ENCODE measurements around the gene POU2F3. TPM values are rescaled to one million over a fixed set of nuclear protein-coding genes. Genes with fewer than 3 reads are reported as not detected.
"Not testable (repeated sequence)": the region's sequence is repeated elsewhere in the genome, so short reads cannot be mapped to it uniquely, and the experiment has no call there.

The POU2F3 gene
- total RNA-seq, 1 experiment from 2014 or later, result 2.6 TPM

DNA sequence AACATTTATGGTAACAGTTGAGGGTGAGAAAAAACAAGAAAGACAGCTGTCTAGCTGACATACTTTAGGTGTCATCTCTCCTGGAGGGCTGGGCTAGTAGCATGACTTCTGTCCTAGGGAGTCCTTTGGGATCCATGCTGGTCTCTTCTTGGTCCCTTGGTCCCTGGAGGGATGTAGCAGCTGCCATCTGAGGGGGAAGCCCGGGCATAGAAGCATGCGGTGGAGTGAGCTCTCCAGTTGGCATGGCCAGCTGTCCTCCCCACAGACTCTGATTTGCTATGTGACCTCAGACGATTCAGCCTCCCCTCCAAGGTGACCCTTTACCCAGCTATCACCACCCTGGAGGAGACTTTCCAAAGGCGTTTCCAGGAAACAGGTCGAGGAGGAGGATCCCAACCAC is 28.7 kb downstream of the POU2F3 start:
- H3K9me3 Mint-ChIP-seq (ENCODE audit: low read depth, unreplicated experiment), result no peaks in the 10 kb centered on the region
- peaks cover 60% of the 10 kb centered on the region for H3K27me3 Mint-ChIP-seq (ENCODE audit: unreplicated experiment)
- no peak for TF ChIP-seq CTCF (IDR thresholded peaks at IDR 0.05; ENCODE audit: unreplicated experiment)
- BruUV-seq (replicated peaks), result no TSS peak
- no peak for DNase-seq
- H3K36me3 Mint-ChIP-seq (ENCODE audit: insufficient read depth, unreplicated experiment), result no peaks in the 10 kb centered on the region
- CTCF ChIA-PET, result no interaction called here
- no peak overlapping the region for H3K27ac Mint-ChIP-seq (ENCODE audit: unreplicated experiment)
- intact Hi-C loops (cut with micrococcal nuclease; ENCODE audit: unreplicated experiment), result no loop called here
- no peak overlapping the region for H3K4me3 Mint-ChIP-seq (ENCODE audit: low read depth, unreplicated experiment)
- no peaks in the 10 kb centered on the region for H3K4me1 Mint-ChIP-seq (ENCODE audit: low read depth, unreplicated experiment)

DNA sequence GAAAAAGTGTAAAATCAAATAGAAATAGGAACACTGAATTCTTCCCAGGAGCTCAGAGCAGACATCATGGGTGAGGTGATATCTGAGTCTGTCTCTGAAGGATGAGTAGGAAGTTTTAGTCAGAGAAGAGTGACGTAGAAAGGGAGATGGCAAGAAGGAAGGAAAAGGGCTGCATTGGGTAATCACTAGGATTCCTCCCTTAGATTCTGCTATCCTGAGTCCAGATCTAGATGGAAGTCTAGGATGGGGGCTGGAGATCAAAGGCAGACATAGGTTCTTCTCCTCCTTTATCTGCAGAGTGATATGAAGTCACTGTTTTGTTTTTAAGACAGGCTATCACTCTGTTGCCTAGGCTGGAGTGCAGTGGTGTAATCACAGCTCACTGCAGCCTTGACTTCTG is 30.4 kb downstream of the POU2F3 start:
- Mint-ChIP-seq H3K4me3 (ENCODE audit: low read depth, unreplicated experiment) (no peak overlapping the region), H3K27ac (ENCODE audit: unreplicated experiment) (no peak overlapping the region), H3K9me3 (ENCODE audit: low read depth, unreplicated experiment) (no peaks in the 10 kb centered on the region), H3K27me3 (ENCODE audit: unreplicated experiment) (peaks cover 73% of the 10 kb centered on the region), H3K36me3 (ENCODE audit: insufficient read depth, unreplicated experiment) (no peaks in the 10 kb centered on the region), H3K4me1 (ENCODE audit: low read depth, unreplicated experiment) (no peaks in the 10 kb centered on the region)
- CTCF ChIA-PET, result no interaction called here
- no peak for DNase-seq
- no peak for TF ChIP-seq CTCF (IDR thresholded peaks at IDR 0.05; ENCODE audit: unreplicated experiment)
- BruUV-seq (replicated peaks), result no TSS peak
- intact Hi-C loops (cut with micrococcal nuclease; ENCODE audit: unreplicated experiment), result no loop called here

DNA sequence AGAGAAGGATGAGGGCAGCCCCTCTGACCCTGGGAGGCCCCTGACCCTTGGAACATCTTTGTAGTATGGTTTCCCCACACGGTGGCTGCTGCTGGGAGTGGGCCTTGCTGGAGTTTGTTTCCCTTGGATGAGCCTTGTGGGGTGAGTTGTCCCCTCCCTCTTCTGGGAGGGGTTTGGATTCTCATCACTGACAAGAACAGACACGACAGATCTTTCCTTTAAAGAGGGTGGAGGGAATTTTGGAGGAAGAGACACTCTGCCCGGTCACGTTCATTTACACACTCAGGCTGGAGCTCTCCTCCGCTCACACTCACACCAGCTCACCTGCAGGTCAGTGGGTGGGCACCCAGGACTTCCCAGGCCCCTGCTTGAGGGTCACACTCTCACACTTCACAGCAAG is 31.7 kb downstream of the POU2F3 start:
- no peaks in the 10 kb centered on the region for H3K36me3 Mint-ChIP-seq (ENCODE audit: insufficient read depth, unreplicated experiment)
- TF ChIP-seq CTCF (IDR thresholded peaks at IDR 0.05; ENCODE audit: unreplicated experiment), result no peak
- H3K9me3 Mint-ChIP-seq (ENCODE audit: low read depth, unreplicated experiment), result no peaks in the 10 kb centered on the region
- no peaks in the 10 kb centered on the region for H3K4me1 Mint-ChIP-seq (ENCODE audit: low read depth, unreplicated experiment)
- DNase-seq, result no peak
- intact Hi-C loops (cut with micrococcal nuclease; ENCODE audit: unreplicated experiment), result no loop called here
- no peak overlapping the region for H3K4me3 Mint-ChIP-seq (ENCODE audit: low read depth, unreplicated experiment)
- no TSS peak for BruUV-seq (replicated peaks)
- peaks cover 65% of the 10 kb centered on the region for H3K27me3 Mint-ChIP-seq (ENCODE audit: unreplicated experiment)
- no peak overlapping the region for H3K27ac Mint-ChIP-seq (ENCODE audit: unreplicated experiment)
- CTCF ChIA-PET, result no interaction called here

DNA sequence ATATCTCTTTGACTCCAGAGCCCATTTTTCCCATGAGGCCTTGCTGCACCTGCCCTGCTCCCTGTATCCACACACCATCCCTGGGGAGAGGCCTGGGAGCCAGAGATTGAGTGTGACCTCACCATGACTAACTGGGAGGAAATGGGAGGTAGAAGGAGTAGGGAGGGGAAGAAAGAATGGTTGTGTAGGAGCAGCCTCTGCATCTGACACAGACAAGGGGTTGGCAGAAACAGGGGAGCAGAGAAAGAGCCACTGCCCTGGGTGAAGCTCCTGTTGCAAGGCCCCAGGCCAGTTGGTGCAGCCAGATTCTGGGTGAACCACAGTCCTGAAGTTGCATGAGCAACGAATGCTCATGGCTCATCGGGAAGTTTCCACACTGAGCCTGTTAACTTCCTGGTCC is 32.4 kb downstream of the POU2F3 start:
- CTCF ChIA-PET, result no interaction called here
- H3K4me1 Mint-ChIP-seq (ENCODE audit: low read depth, unreplicated experiment), result no peaks in the 10 kb centered on the region
- no peaks in the 10 kb centered on the region for H3K36me3 Mint-ChIP-seq (ENCODE audit: insufficient read depth, unreplicated experiment)
- DNase-seq, result no peak
- no peak overlapping the region for H3K27ac Mint-ChIP-seq (ENCODE audit: unreplicated experiment)
- no peaks in the 10 kb centered on the region for H3K9me3 Mint-ChIP-seq (ENCODE audit: low read depth, unreplicated experiment)
- no TSS peak for BruUV-seq (replicated peaks)
- no peak overlapping the region for H3K4me3 Mint-ChIP-seq (ENCODE audit: low read depth, unreplicated experiment)
- TF ChIP-seq CTCF (IDR thresholded peaks at IDR 0.05; ENCODE audit: unreplicated experiment), result no peak
- intact Hi-C loops (cut with micrococcal nuclease; ENCODE audit: unreplicated experiment), result no loop called here
- peaks cover 59% of the 10 kb centered on the region for H3K27me3 Mint-ChIP-seq (ENCODE audit: unreplicated experiment)

- H3K27me3 Mint-ChIP-seq (ENCODE audit: unreplicated experiment), result peaks cover 59% of the 10 kb centered on the region
- H3K4me1 Mint-ChIP-seq (ENCODE audit: low read depth, unreplicated experiment), result no peaks in the 10 kb centered on the region
- intact Hi-C loops (cut with micrococcal nuclease; ENCODE audit: unreplicated experiment), result no loop called here
- H3K36me3 Mint-ChIP-seq (ENCODE audit: insufficient read depth, unreplicated experiment), result no peaks in the 10 kb centered on the region
- no peak overlapping the region for H3K4me3 Mint-ChIP-seq (ENCODE audit: low read depth, unreplicated experiment)
- TF ChIP-seq CTCF (IDR thresholded peaks at IDR 0.05; ENCODE audit: unreplicated experiment), result no peak
- no peaks in the 10 kb centered on the region for H3K9me3 Mint-ChIP-seq (ENCODE audit: low read depth, unreplicated experiment)
- H3K27ac Mint-ChIP-seq (ENCODE audit: unreplicated experiment), result no peak overlapping the region
- no TSS peak for BruUV-seq (replicated peaks)
- CTCF ChIA-PET, result no interaction called here
- DNase-seq, result no peak
Measured at GRCh38 chr11:120273432-120273831, 33.5 kb downstream of the POU2F3 start.

- H3K36me3 Mint-ChIP-seq (ENCODE audit: insufficient read depth, unreplicated experiment); H3K27ac Mint-ChIP-seq (ENCODE audit: unreplicated experiment); H3K4me1 Mint-ChIP-seq (ENCODE audit: low read depth, unreplicated experiment); H3K9me3 Mint-ChIP-seq (ENCODE audit: low read depth, unreplicated experiment); BruUV-seq (replicated peaks); H3K4me3 Mint-ChIP-seq (ENCODE audit: low read depth, unreplicated experiment); intact Hi-C loops (cut with micrococcal nuclease; ENCODE audit: unreplicated experiment); DNase-seq: not testable (repeated sequence)
- peaks cover 62% of the 10 kb centered on the region for H3K27me3 Mint-ChIP-seq (ENCODE audit: unreplicated experiment)
- CTCF ChIA-PET, result interaction anchor here (0.6 kb wide), 1 partner anchor 946 kb away, joined by 7 read pairs; no protein-coding TSS in a partner anchor
Measured at GRCh38 chr11:120273956-120274355, 34.0 kb downstream of the POU2F3 start.

Measured in Calu3 (cell line).